Measurements from ENCODE around the gene BMI1. TPM values are rescaled to one million over a fixed set of nuclear protein-coding genes. Genes with fewer than 3 reads are reported as not detected.

BMI1 gene
- total RNA-seq, 1 donor from 2014 or later, result 34.4 TPM

Other genes starting within 250 kb of the BMI1 start
- not detected for gene EBLN1, start 103.1 kb upstream of the BMI1 start, total RNA-seq
- 89.9 TPM for gene COMMD3, start 4.7 kb upstream of the BMI1 start, total RNA-seq
- not detected for gene SPAG6, start 24.4 kb downstream of the BMI1 start, total RNA-seq